Stimulated activated CD8-positive, alpha-beta memory T cell treated with anti-CD3 and anti-CD28 coated beads, Interleukin-12 subunit alpha, Interleukin-12 subunit beta, amount 100 ng/mL, for 4 hours (primary cell): Measurements from ENCODE around the gene LRRC32.

ENCODE experiments used
- DNase-seq: peaks from one replicate; pipeline ENCODE4 v3.0.0-alpha.2; 2020; ENCODE audit warnings: low read depth

The LRRC32 gene

GRCh38 chr11:76662656-76663485 lies 7.7 kb downstream of the LRRC32 start:
- no peak for DNase-seq

GRCh38 chr11:76661834-76662434 lies 8.6 kb downstream of the LRRC32 start:
- no peak for DNase-seq

- DNase-seq, result no peak
These were observed 9.2 kb downstream of the LRRC32 start for GRCh38 chr11:76661306-76661751.

GRCh38 chr11:76660533-76661305 lies 9.8 kb downstream of the LRRC32 start:
- DNase-seq, result no peak

GRCh38 chr11:76659672-76660532 lies 10.6 kb downstream of the LRRC32 start:
- no peak for DNase-seq

GRCh38 chr11:76658651-76659650 lies 11.6 kb downstream of the LRRC32 start:
- DNase-seq, result no peak

GRCh38 chr11:76658231-76658630 lies 12.3 kb downstream of the LRRC32 start:
- no peak for DNase-seq

- DNase-seq, result no peak
These were observed 13.1 kb downstream of the LRRC32 start for GRCh38 chr11:76657187-76658170.

- no peak for DNase-seq
These were observed 13.9 kb downstream of the LRRC32 start for GRCh38 chr11:76656571-76657081.

- no peak for DNase-seq
These were observed 14.5 kb downstream of the LRRC32 start for GRCh38 chr11:76656050-76656531.

GRCh38 chr11:76655501-76656049 lies 15.0 kb downstream of the LRRC32 start:
- no peak for DNase-seq

- DNase-seq, result no peak
These were observed 15.6 kb downstream of the LRRC32 start for GRCh38 chr11:76654980-76655379.

- DNase-seq, result no peak
These were observed 16.2 kb downstream of the LRRC32 start for GRCh38 chr11:76654298-76654851.

- no peak for DNase-seq
These were observed 16.8 kb downstream of the LRRC32 start for GRCh38 chr11:76653674-76654284.

GRCh38 chr11:76653012-76653673 lies 17.4 kb downstream of the LRRC32 start:
- DNase-seq, result no peak

- no peak for DNase-seq
These were observed 20.6 kb downstream of the LRRC32 start for GRCh38 chr11:76649851-76650372.

- DNase-seq, result no peak
These were observed 21.5 kb downstream of the LRRC32 start for GRCh38 chr11:76649011-76649410.
